ENCODE results near the gene RPL10.

- TF ChIP-seq CTCF (IDR thresholded peaks at IDR 0.05) (no peak), POLR2A (IDR thresholded peaks at IDR 0.05; ENCODE audit: low read depth) (no peak), POLR2AphosphoS5 (IDR thresholded peaks at IDR 0.05) (no peak), EP300 (IDR thresholded peaks at IDR 0.05) (no peak)
These were observed 4.5 kb downstream of the RPL10 start for GRCh38 chrX:154402622-154403127.
